NCI-H187 treated with DMSO at 0.1 percent for 48 hours (cell line): Measurements from ENCODE around the gene MCM6.
A peak's percentile ranks its signal among the peaks of the same experiment; 100 is the strongest.
"Not testable (repeated sequence)": the region's sequence is repeated elsewhere in the genome, so short reads cannot be mapped to it uniquely, and the experiment has no call there.

Experiments used
- DNase-seq: peaks from one replicate; lab custom pipeline; 2025; lab: John Stamatoyannopoulos, UW

Gene MCM6

GRCh38 chr2:135876066-135876711 lies at the start of gene MCM6:
TSS of gene MCM6 (minus strand) at chr2:135876443. CDS start at chr2:135876365, 78 bp downstream.
- DNase-seq: peak; percentile 73

GRCh38 chr2:135925571-135925970 lies 49.3 kb upstream of the MCM6 start:
- DNase-seq: no peak

- no peak for DNase-seq
These were observed 40.0 kb upstream of the MCM6 start for GRCh38 chr2:135916207-135916606.

DNA sequence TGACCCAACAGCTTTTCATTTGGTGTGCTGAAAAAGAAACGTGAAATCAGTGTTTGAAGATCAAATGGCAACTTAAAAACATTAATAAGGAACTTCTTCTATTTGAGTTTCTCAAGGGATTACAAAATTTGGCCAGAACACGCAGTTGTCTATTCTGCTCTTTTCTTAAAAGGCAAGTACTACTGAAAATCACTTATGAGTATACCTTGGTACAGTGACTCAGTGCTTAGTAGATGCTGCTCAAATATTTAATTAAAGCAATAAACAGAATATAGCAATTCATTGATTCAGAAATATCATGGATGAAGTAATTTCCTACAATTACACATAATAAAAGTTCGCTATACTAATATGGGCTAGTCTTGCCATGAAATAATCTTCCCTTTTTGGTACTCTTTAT lies 38.2 kb upstream of the MCM6 start:
- no peak for DNase-seq

GRCh38 chr2:135913727-135914365 lies 37.6 kb upstream of the MCM6 start:
- no peak for DNase-seq

GRCh38 chr2:135909976-135910375 lies 33.7 kb upstream of the MCM6 start:
- DNase-seq: no peak

DNA sequence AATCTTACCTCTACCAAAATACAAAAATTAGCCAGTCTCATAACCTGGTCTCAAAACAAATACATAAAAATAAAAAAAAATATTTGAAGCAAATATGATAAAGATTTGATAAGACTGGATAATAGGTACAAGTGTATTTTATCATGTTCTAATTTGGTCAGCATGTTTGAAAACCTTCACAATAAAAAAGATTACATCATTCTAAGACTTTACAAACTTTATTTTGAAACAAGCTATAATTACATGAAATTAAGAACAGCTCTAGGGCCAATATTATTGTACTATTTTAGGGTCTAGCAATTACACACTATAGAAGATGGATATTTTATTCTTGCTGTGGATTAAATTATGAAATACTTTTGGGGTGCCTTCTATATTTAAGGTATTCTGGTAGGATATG lies 29.4 kb upstream of the MCM6 start:
- DNase-seq: no peak

DNA sequence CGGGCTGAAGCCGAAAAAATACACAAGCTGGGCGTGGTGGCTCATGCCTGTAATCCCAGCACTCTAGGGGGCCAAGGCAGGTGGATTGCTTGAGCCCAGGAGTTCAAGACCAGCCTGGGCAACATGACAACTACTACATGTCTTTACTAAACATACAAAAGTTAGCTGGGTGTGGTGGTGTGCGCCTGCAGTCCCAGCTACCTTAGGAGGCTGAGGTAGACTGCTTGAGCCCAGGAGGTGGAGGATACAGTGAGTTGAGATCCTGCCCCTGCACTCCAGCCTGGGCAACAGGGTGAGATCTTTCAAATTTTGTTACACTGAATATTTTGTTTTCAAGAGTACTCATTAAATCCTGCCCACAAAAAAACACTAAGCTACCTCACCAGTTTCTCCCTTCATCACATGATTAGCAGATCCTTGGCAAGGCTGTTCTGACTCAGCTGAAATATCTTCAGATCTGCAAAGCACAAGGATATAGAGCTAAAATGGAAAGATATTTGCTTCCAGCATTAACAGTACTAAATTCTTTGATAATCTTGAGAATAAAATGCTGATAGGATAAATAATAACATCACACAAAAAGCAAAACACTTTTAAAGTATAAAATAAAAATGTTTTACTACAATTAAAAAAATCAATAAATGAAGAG lies 28.2 kb upstream of the MCM6 start:
- no peak for DNase-seq

- no peak for DNase-seq
These were observed 27.4 kb upstream of the MCM6 start for GRCh38 chr2:135903650-135904049.

- no peak for DNase-seq
These were observed 23.3 kb upstream of the MCM6 start for GRCh38 chr2:135899567-135899966.

DNA sequence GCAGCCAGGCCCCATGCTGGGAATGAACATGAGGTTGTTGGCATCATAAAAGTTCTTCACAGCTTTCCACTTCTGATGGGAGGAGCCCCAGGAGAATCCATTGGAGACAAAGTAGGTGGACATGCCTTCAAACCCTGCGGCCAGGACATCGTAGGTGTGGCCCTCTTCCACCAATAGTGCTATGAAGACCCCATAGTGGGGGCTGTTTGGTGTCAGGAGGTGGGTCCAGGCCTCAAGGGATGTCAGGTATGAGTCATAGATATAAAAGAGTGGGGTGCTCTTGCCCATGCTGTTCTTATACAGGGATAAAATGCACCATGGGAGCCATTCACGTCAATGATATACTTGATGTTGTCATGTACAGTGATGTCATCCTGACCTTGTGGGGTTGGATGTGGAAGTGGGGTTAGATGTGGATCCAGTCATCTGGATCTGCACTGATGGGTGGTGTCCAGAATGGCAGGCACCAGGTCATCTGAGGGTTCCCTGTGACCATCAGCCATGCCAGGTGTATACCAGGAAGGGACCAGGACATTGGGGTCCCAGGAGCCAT lies 22.1 kb upstream of the MCM6 start:
- DNase-seq: no peak

- no peak for DNase-seq
These were observed 18.7 kb upstream of the MCM6 start for GRCh38 chr2:135894930-135895329.

DNA sequence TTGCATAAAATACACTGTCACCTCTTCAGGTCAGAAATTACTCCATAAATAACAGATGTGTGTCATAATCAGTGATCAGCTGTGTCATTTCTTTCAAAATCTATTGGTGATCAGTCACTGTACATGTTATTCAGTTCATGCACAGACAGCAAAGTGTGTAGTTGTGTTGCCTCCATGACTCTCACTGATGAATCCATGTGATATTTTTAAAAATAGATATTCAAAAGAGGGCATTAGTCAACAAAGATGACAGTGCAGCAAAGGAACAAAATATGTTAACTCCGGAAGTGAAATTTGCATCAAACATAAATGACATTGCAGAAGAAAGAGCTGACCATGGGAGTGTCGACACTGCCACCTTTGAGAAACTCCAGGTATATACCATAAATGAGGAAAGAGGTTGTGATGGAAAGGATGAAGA lies 17.1 kb upstream of the MCM6 start:
- no peak for DNase-seq

DNA sequence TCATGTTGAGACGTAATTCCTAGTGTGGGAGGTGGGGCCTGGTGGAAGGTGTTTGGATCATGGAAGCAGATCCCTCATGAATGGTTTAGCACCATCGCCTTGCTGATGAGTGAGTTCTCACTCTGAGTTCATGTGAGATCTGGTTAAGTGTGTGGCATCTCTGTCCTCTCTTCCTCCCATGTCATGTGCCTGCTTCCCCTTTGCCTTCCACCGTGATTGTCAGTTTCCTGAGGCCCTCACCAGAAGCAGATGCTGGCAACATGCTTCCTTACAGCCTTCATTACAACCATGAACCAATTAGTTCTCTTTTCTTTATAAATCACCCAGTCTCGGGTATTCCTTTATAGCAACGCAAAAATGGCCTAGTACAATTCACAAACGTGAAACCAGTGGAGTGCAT lies 14.6 kb upstream of the MCM6 start:
- DNase-seq: no peak

DNA sequence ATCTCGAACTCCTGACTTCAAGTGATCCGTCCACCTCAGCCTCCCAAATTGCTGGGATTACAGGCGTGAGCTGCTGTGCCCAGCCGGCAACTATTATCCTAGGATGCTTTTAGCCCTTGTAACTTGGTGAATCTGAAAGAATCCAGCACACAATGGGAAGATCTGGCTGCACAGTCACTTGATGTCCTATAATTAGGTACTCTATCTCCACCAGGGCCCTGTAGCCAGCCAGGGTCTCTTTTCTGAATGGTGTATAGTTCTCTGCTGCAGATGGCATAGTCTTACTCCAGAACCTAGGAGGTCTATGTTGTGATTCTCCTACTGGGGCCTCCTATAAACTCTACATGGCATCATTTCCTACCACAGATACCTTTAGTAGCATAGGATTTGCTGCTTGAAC lies 13.9 kb upstream of the MCM6 start:
- no peak for DNase-seq

- not testable (repeated sequence) for DNase-seq
These were observed 12.3 kb upstream of the MCM6 start for GRCh38 chr2:135888587-135888986.

GRCh38 chr2:135885709-135886108 lies 9.5 kb upstream of the MCM6 start:
- DNase-seq: no peak

GRCh38 chr2:135882415-135882814 lies 6.2 kb upstream of the MCM6 start:
- DNase-seq: no peak

- not testable (repeated sequence) for DNase-seq
These were observed 527 bp upstream of the MCM6 start for GRCh38 chr2:135876770-135877169.

- DNase-seq: no peak
These were observed 665 bp downstream of the MCM6 start for GRCh38 chr2:135875491-135876065.

DNA sequence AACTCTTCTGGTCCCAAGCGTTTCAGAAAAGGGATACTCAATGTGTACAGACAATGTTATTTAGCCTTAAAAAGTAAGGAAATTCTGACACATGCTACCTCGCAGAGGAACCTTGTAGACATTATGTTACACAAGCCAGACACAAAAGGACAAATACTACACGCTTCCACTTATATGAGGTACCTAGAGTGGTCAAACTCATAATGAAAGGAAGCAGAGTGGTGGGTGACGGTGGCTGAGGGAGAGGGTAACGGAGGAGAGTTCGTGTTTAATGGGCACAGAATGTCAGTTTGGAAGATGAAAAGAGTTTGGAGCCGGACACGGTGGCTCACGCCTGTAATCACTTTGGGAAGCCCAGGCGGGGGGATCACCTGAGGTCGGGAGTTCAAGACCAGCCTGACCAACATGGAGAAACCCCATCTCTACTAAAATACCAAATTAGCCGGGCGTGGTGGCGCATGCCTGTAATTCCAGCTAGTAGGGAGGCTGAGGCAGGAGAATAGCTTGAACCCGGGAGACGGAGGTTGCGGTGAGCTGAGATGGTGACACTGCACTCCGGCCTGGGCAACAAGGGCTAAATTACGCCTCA lies 1.4 kb downstream of the MCM6 start:
- no peak for DNase-seq

DNA sequence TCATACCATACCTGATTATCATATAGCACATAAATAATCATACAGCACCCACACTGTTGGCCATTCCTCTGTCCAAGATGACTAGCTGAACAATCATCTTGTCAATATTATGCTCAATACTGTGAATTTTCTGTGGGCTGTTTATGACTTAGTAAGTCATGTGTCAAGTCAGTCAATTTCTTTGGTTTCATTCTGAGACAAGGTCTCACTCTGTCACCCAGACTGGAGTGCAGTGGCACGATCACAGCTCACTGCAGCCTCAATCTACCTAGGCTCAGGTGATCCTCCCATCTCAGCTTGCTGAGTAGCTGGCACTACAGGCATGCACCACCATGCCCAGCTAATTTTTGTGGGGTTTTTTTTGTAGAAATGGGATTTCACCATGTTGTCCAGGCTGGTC lies 5.7 kb downstream of the MCM6 start:
- DNase-seq: no peak
